ENCODE data around the gene GGCX.

The GGCX gene

GRCh38 chr2:85578243-85579180 lies 17.2 kb upstream of the GGCX start (continued):
- peak; percentile 66 for TF ChIP-seq PRDM10 (tag by site-specific recombination; IDR thresholded peaks at IDR 0.05)

- H3K9me3 ChIP-seq (ENCODE audit: control insufficient read depth, insufficient read depth, low read depth, low read length), result no peaks in the 10 kb centered on the region
- H3K4me3 ChIP-seq (ENCODE audit: low read depth, low read length), result peak within 1 kb of the TSS; percentile 55
- CTCF ChIA-PET, result interaction anchor here (0.6 to 1.3 kb wide), 5 partner anchors 14 to 159 kb away, joined by 3 to 4 read pairs (median 3); partner anchors contain the start of genes RNF181 and SH2D6
- peaks cover 0 to 13% of the 10 kb centered on the region in 2 experiments; a peak in 2 of 3 replicates for H3K36me3 ChIP-seq (ENCODE audit: control insufficient read depth in 2 of 2, insufficient read depth in 1 of 2, low read length in 2 of 2)
- POLR2A ChIA-PET, result interaction anchor here (0.6 to 3.8 kb wide), 16 partner anchors 8 to 223 kb away, joined by 3 to 38 read pairs (median 6); partner anchors contain the start of genes C2orf68, ELMOD3, GGCX and RETSAT
- peaks cover 14% of the 10 kb centered on the region for H3K4me1 ChIP-seq (ENCODE audit: control insufficient read depth, insufficient read depth, low read length)
- H3K27ac ChIP-seq (ENCODE audit: extremely low read depth, low read depth, low read length), result peak within 1 kb of the TSS; percentile 56
- TF ChIP-seq ZNF341 (tag by site-specific recombination; IDR thresholded peaks at IDR 0.05; ENCODE audit: low read depth) (peak; percentile 53), ZNF488 (tag by site-specific recombination; IDR thresholded peaks at IDR 0.05) (no peak), ZNF776 (tag by site-specific recombination; IDR thresholded peaks at IDR 0.05; ENCODE audit: borderline replicate concordance) (no peak), PATZ1 (tag by site-specific recombination; IDR thresholded peaks at IDR 0.05) (peak; percentile 42), ZFP3 (tag by site-specific recombination; IDR thresholded peaks at IDR 0.05; ENCODE audit: low read depth) (no peak), KLF8 (tag by site-specific recombination; IDR thresholded peaks at IDR 0.05) (peak; percentile 14; the same call in 1 of the 2 replicates), ZNF514 (tag by site-specific recombination; IDR thresholded peaks at IDR 0.05) (no peak), ZSCAN18 (tag by site-specific recombination; IDR thresholded peaks at IDR 0.05) (no peak), ZNF26 (tag by site-specific recombination; IDR thresholded peaks at IDR 0.05) (no peak), KLF9 (tag by site-specific recombination; IDR thresholded peaks at IDR 0.05; ENCODE audit: low read depth) (peak; percentile 28; the same call in 1 of the 2 replicates), GLIS2 (tag by site-specific recombination; IDR thresholded peaks at IDR 0.05) (peak; percentile 43; the same call in 1 of the 2 replicates), ZNF449 (tag by site-specific recombination; IDR thresholded peaks at IDR 0.05) (no peak), ZIC2 (tag by site-specific recombination; IDR thresholded peaks at IDR 0.05) (peak; percentile 36), ZNF221 (tag by site-specific recombination; IDR thresholded peaks at IDR 0.05; ENCODE audit: borderline replicate concordance) (no peak), SP3 (tag by site-specific recombination; IDR thresholded peaks at IDR 0.05) (peak; percentile 50; the same call in 1 of the 2 replicates), ZBTB17 (tag by site-specific recombination; IDR thresholded peaks at IDR 0.05) (peak; percentile 25; the same call in 1 of the 2 replicates), ZNF777 (tag by site-specific recombination; IDR thresholded peaks at IDR 0.05; ENCODE audit: borderline replicate concordance) (no peak), ZNF664 (tag by site-specific recombination; IDR thresholded peaks at IDR 0.05) (no peak), ZNF366 (tag by site-specific recombination; conservative IDR thresholded peaks at IDR 0.05) (no peak), EGR2 (tag by site-specific recombination; IDR thresholded peaks at IDR 0.05; ENCODE audit: low read depth) (no peak)
Measured at GRCh38 chr2:85577386-85578242, 16.3 kb upstream of the GGCX start, which contains the start of gene VAMP8. Gene VAMP8 (plus strand): TSS chr2:85577586. CDS start chr2:85577647, 61 bp downstream.

Measured in HEK293 (cell line).